IMR-90 (cell line): Measurements from ENCODE around the gene ZNF385D. TPM values are rescaled to one million over a fixed set of nuclear protein-coding genes. Genes with fewer than 3 reads are reported as not detected.

Experiments used
- ATAC-seq: fragments of 200-7000 bp; cut with Tn5 transposase; 2 replicates; pipeline ENCODE4 v1.9.1; 2020; ENCODE audit warnings: low read depth, mild to moderate bottlenecking, moderate library complexity
- BruUV-seq: library from RNA; stranded (reverse); fragments of 400-500 nt; replicated peaks from 2 replicates; lab custom pipeline; 2021; lab: Mats Ljungman, UMichigan
- CTCF ChIA-PET: fragments of 300-600 bp; formaldehyde crosslinking; extraction: SDS; loops from one replicate; lab custom pipeline; 2021; ENCODE audit warnings: antibody characterized with exemption; lab: Yijun Ruan, JAX
- POLR2A ChIA-PET: fragments of 300-600 bp; sonication (Branson Sonifier 250); formaldehyde crosslinking; loops from one replicate; lab custom pipeline; 2022; ENCODE audit warnings: antibody characterized with exemption; ENCODE audit not compliant: unreplicated experiment; lab: Charles Lee
- DNase-seq: peaks from one replicate; pipeline ENCODE4 v3.0.0; 2013
- H2AFZ ChIP-seq: replicated peaks from 2 replicates; pipeline ENCODE3; 2013; ENCODE audit warnings: low read length, mild to moderate bottlenecking; ENCODE audit not compliant: poor library complexity
- H2AK5ac ChIP-seq: 2 replicates; pipeline ENCODE4 v1.6.1; 2013; ENCODE audit warnings: low read depth, low read length, inconsistent platforms
- H2AK9ac ChIP-seq: replicated peaks from 2 replicates; pipeline ENCODE3; 2013; ENCODE audit warnings: mild to moderate bottlenecking, low read depth, low read length, moderate library complexity; ENCODE audit not compliant: poor library complexity
- H2BK120ac ChIP-seq: 2 replicates; pipeline ENCODE4 v1.6.1; 2013; ENCODE audit warnings: low read depth, low read length, inconsistent platforms
- H2BK15ac ChIP-seq: 3 replicates; pipeline ENCODE4 v1.6.1; 2013; ENCODE audit warnings: low read depth, low read length, inconsistent platforms
- H2BK20ac ChIP-seq: 2 replicates; pipeline ENCODE4 v1.6.1; 2013; ENCODE audit warnings: low read depth, mild to moderate bottlenecking, inconsistent platforms, low read length, moderate library complexity
- H2BK5ac ChIP-seq: 2 replicates; pipeline ENCODE4 v1.6.1; 2013; ENCODE audit warnings: mild to moderate bottlenecking, low read depth, low read length, inconsistent platforms; ENCODE audit not compliant: poor library complexity, severe bottlenecking
- H3K14ac ChIP-seq: replicated peaks from 2 replicates; pipeline ENCODE4 v1.6.1; 2013; ENCODE audit warnings: low read depth, low read length, inconsistent platforms
- H3K18ac ChIP-seq: 2 replicates; pipeline ENCODE4 v1.6.1; 2013; ENCODE audit warnings: low read depth, low read length, control low read depth
- H3K23ac ChIP-seq: 2 replicates; pipeline ENCODE4 v1.6.1; 2013; ENCODE audit warnings: low read depth, low read length, inconsistent platforms
- H3K27ac ChIP-seq: 2 replicates; pipeline ENCODE4 v1.5.1; 2013; ENCODE audit warnings: mild to moderate bottlenecking, control low read depth, low read length; ENCODE audit not compliant: insufficient read depth
- H3K27me3 ChIP-seq: 2 replicates; pipeline ENCODE4 v1.6.1; 2013; ENCODE audit warnings: low read length; ENCODE audit not compliant: control insufficient read depth, insufficient read depth
- H3K36me3 ChIP-seq: 2 replicates; pipeline ENCODE4 v1.6.1; 2013; ENCODE audit warnings: low read length, mixed read lengths; ENCODE audit not compliant: control insufficient read depth, insufficient read depth
- H3K4ac ChIP-seq: 2 replicates; pipeline ENCODE4 v1.6.1; 2013; ENCODE audit warnings: low read depth, low read length, inconsistent platforms
- H3K4me1 ChIP-seq: 2 replicates; pipeline ENCODE4 v1.6.1; 2013; ENCODE audit warnings: low read length, mixed read lengths; ENCODE audit not compliant: control insufficient read depth, insufficient read depth
- H3K4me2 ChIP-seq: 2 replicates; pipeline ENCODE4 v1.6.1; 2013; ENCODE audit warnings: low read depth, mild to moderate bottlenecking, control low read depth, low read length, moderate library complexity
- H3K4me3 ChIP-seq: 2 replicates; pipeline ENCODE4 v1.5.1; 2013; ENCODE audit warnings: low read depth, mild to moderate bottlenecking, control low read depth, low read length, moderate library complexity; ENCODE audit not compliant: insufficient read depth
- H3K56ac ChIP-seq: 2 replicates; pipeline ENCODE4 v1.6.1; 2013; ENCODE audit warnings: low read length, inconsistent platforms; ENCODE audit not compliant: insufficient read depth; ENCODE audit errors: extremely low read depth
- H3K79me1 ChIP-seq, 2 experiments: 2 replicates each; pipeline ENCODE4 v1.6.1; 2013; ENCODE audit warnings: low read length in 2 of 2, inconsistent platforms in 1 of 2, low read depth in 1 of 2
- H3K9ac ChIP-seq: 2 replicates; pipeline ENCODE4 v1.6.1; 2013; ENCODE audit warnings: low read depth, low read length, control low read depth
- H3K9me1 ChIP-seq: 2 replicates; pipeline ENCODE4 v1.6.1; 2013; ENCODE audit warnings: low read length, inconsistent platforms; ENCODE audit not compliant: insufficient read depth
- H3K9me3 ChIP-seq: 2 replicates; pipeline ENCODE4 v1.6.1; 2013; ENCODE audit warnings: low read length; ENCODE audit not compliant: control insufficient read depth, insufficient read depth
- H4K20me1 ChIP-seq: 2 replicates; pipeline ENCODE4 v1.6.1; 2013; ENCODE audit warnings: low read length, inconsistent platforms; ENCODE audit not compliant: insufficient read depth
- H4K5ac ChIP-seq: 2 replicates; pipeline ENCODE4 v1.6.1; 2013; ENCODE audit warnings: mild to moderate bottlenecking, low read depth, low read length, control low read depth
- H4K8ac ChIP-seq, 2 experiments: 2 replicates each; pipeline ENCODE4 v1.6.1; 2013; ENCODE audit warnings: low read depth in 2 of 2, low read length in 2 of 2, control low read depth in 1 of 2, inconsistent platforms in 1 of 2
- H4K91ac ChIP-seq: 2 replicates; pipeline ENCODE4 v1.6.1; 2013; ENCODE audit warnings: low read depth, low read length, inconsistent platforms; ENCODE audit not compliant: insufficient read depth
- BHLHE40 ChIP-seq: fragments of 150-350 bp; IDR thresholded peaks from 2 replicates; pipeline ENCODE4 v1.6.1; 2016; ENCODE audit warnings: mild to moderate bottlenecking, low read depth, low read length
- CEBPB ChIP-seq: IDR thresholded peaks from 2 replicates; pipeline ENCODE4 v1.6.1; 2012; ENCODE audit warnings: low read depth, low read length, improper control_type of control experiment
- CHD1 ChIP-seq: IDR thresholded peaks from 2 replicates; pipeline ENCODE4 v1.6.1; 2012; ENCODE audit warnings: low read depth, low read length, improper control_type of control experiment
- FOS ChIP-seq: fragments of 150-350 bp; IDR thresholded peaks from 2 replicates; pipeline ENCODE4 v1.6.1; 2016; ENCODE audit warnings: low read depth, low read length
- MXI1 ChIP-seq: IDR thresholded peaks from 2 replicates; pipeline ENCODE4 v1.6.1; 2012; ENCODE audit warnings: low read depth, mild to moderate bottlenecking, low read length, moderate library complexity, borderline replicate concordance
- NFE2L2 ChIP-seq: fragments of 150-350 bp; IDR thresholded peaks from 2 replicates; pipeline ENCODE4 v1.6.1; 2016; ENCODE audit warnings: low read depth, mild to moderate bottlenecking, low read length
- POLR2A ChIP-seq: IDR thresholded peaks from 2 replicates; pipeline ENCODE4 v1.6.1; 2012; ENCODE audit warnings: mild to moderate bottlenecking, low read depth, low read length
- RAD21 ChIP-seq: IDR thresholded peaks from 2 replicates; pipeline ENCODE4 v1.6.1; 2012; ENCODE audit warnings: low read length, improper control_type of control experiment
- SMC3 ChIP-seq: fragments of 150-350 bp; IDR thresholded peaks from 2 replicates; pipeline ENCODE4 v1.6.1; 2016; ENCODE audit warnings: low read depth, mild to moderate bottlenecking, antibody characterized with exemption, low read length, moderate library complexity
- USF2 ChIP-seq: fragments of 150-350 bp; IDR thresholded peaks from 2 replicates; pipeline ENCODE4 v1.6.1; 2017; ENCODE audit warnings: mild to moderate bottlenecking, antibody characterized with exemption, low read length, low read depth
- WGBS, 2 experiments: methylation state at CpG; one replicate each; pipeline versions ENCODE4 v1.1.5 to v1.1.7; 2013; ENCODE audit warnings: missing lambda C conversion rate in 2 of 2; ENCODE audit not compliant: insufficient read length in 1 of 2; ENCODE audit errors: extremely low coverage in 2 of 2; 5-methylcytosine and 5-hydroxymethylcytosine counted together
- dilution Hi-C: fragments of 300-500 bp; cut with HindIII; formaldehyde crosslinking; loops from one replicate; pipeline ENCODE4 v1.14.3; 2018; ENCODE audit warnings: low sequenced_read_pairs; ENCODE audit not compliant: unreplicated experiment
- in situ Hi-C: fragments of 300-500 bp; cut with MboI; formaldehyde crosslinking; loops from 3 replicates; pipeline ENCODE4 v1.14.3; 2019; ENCODE audit warnings: low sequenced_read_pairs, inconsistent platforms, mixed read lengths
- intact Hi-C: fragments of 100-400 bp; cut with micrococcal nuclease; formaldehyde crosslinking; loops from 2 replicates; pipeline ENCODE4 v1.10.0; 2022
- polyA plus RNA-seq, 3 experiments: library from polyadenylated mRNA; depleted of rRNA; stranded (reverse); fragments of >200 nt; gene quantifications; 2 replicates each; pipeline ENCODE4 v1.2.3, GENCODE V29; 2012; ENCODE audit warnings: low replicate concordance in 1 of 3
- total RNA-seq: library from RNA; depleted of rRNA; stranded (reverse); fragments of >200 nt; gene quantifications from 2 replicates; pipeline ENCODE4 v1.2.3, GENCODE V29; 2012

Gene ZNF385D
- total and polyA plus RNA-seq, 2 of the 4 experiments (the other 2 are of a cell fraction) = 0.18 to 2.4 TPM

DNA sequence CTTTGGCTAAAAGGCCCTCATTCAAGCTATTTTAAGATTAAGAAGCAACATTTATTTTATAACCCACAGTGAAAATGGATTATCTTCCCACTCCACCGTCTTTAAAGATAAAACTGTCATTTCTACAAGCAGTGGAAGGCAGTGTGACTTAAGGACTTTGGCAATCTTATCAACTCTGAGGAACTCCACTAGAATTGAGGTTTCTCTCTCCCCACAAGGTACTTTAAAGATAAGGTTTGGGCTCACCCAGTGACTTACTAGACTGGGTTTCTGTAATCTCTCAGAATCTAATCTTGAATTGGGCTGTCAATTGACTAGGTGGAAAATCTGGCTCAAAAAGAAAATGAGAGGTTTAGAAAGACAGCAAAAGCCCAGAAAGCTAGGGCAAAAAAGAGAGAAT is 21.7 kb downstream of the ZNF385D start:
- no peak overlapping the region for H3K9ac ChIP-seq
- no CpG with 5 or more reads among the region's 1 CpG for WGBS, 2 experiments
- H4K5ac ChIP-seq = no peak overlapping the region
- no peak overlapping the region for H3K27ac ChIP-seq
- DNase-seq (no peak), ATAC-seq (no peak)
- no peak overlapping the region for H2BK120ac ChIP-seq
- in situ Hi-C loops (no loop called here), intact Hi-C loops (no loop called here), dilution Hi-C loops (no loop called here)
- H3K27me3 ChIP-seq = no peaks in the 10 kb centered on the region
- no peak overlapping the region for H3K23ac ChIP-seq
- H3K36me3 ChIP-seq = no peaks in the 10 kb centered on the region
- H3K79me1 ChIP-seq = no peaks in the 10 kb centered on the region
- H3K4me3 ChIP-seq = no peak overlapping the region
- H4K20me1 ChIP-seq = no peaks in the 10 kb centered on the region
- H3K9me1 ChIP-seq = no peaks in the 10 kb centered on the region
- no peak overlapping the region for H4K8ac ChIP-seq
- no TSS peak for BruUV-seq
- H2AFZ ChIP-seq = no peak overlapping the region
- no peak overlapping the region for H3K14ac ChIP-seq
- no peak overlapping the region for H3K4ac ChIP-seq
- ChIA-PET CTCF (no interaction called here), POLR2A (no interaction called here)
- no peak overlapping the region for H2BK15ac ChIP-seq
- H3K18ac ChIP-seq = no peak overlapping the region
- TF ChIP-seq RAD21 = no peak
- TF ChIP-seq BHLHE40 = no peak
- no peak for TF ChIP-seq NFE2L2
- no peak for TF ChIP-seq USF2
- TF ChIP-seq CHD1 = no peak
- TF ChIP-seq FOS = no peak
- TF ChIP-seq POLR2A = no peak
- TF ChIP-seq MXI1 = no peak
- TF ChIP-seq CEBPB = no peak
- TF ChIP-seq SMC3 = no peak
- H3K9me3 ChIP-seq = no peaks in the 10 kb centered on the region
- no peak overlapping the region for H4K91ac ChIP-seq
- no peak overlapping the region for H3K4me2 ChIP-seq
- no peak overlapping the region for H2BK5ac ChIP-seq
- no peak overlapping the region for H2AK9ac ChIP-seq
- no peaks in the 10 kb centered on the region for H3K4me1 ChIP-seq
- no peak overlapping the region for H3K56ac ChIP-seq
- no peak overlapping the region for H2AK5ac ChIP-seq
- H2BK20ac ChIP-seq = no peak overlapping the region
